UCSD-AML1 (cell line): Measurements from ENCODE around the gene PIP4K2B.

ENCODE experiments used
- DNase-seq: peaks from one replicate; lab custom pipeline; 2025; ENCODE audit not compliant: unreplicated experiment; lab: John Stamatoyannopoulos, UW

Gene PIP4K2B

DNA sequence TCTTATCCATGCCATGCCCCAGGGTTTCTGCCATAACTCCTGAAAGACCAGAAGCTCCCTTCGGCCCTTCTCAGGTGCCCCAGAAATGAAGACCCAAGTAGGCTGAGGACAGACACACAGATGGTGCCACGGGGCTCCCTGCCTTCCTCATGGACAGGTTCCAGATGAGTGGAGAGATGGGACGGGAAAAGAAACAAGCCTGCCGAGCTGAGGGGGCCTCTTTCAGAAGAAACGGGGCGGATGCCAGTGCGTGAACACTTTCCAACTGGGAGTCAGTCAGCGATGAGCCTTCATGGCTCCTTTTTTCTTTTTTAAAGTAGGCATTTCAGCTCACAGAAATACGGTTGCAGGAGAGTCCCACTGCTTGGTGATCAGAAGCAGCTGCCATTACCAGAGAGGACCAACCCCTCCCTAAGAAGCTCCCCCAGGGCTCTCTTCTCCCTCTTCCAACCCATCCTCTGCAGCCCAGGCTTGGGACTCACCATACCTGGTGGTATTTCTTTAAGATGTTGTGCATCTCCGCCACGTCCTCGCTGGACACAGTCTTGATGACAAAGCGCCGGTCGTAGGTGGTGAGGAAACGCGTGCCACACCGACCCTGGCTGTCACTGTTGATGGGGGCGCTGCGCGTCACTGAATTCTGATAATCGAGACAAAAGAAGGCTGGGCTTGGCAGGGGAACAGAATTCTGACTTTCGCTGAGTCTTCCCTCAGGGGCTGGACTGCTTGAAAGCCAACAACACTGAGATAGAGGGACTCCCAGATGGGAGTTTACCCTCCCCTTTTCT, 19.2 kb downstream of the PIP4K2B start:
- no peak for DNase-seq

DNA sequence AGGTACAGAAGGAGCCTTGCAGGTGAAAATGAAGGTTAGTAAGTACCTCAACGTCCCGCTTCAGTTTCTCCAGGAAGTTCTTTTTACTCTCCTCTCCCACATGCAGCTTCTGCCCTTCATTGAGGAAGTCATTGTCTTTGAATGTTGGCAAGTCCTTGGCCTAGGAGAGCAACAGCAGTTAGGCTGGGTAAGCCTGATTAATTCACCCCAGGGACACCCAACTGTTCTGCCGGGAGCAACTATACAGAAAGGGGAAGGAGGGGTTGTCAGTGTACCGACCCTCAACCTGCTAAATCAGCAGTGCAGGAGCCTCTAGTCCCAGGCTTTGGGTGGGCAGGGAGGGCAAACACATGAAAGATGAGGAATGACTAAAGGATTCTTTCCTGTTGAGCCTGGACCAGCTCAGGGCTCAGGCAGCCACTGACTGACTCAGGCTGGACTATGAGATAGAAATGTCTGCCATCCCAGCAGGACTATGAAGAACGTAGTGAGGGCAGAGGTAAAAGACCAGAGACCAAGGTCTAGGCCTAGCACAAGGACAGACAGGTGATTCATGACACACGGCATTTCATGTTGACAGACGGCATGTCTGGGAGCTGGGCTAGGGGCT, 21.6 kb downstream of the PIP4K2B start:
- no peak for DNase-seq

DNA sequence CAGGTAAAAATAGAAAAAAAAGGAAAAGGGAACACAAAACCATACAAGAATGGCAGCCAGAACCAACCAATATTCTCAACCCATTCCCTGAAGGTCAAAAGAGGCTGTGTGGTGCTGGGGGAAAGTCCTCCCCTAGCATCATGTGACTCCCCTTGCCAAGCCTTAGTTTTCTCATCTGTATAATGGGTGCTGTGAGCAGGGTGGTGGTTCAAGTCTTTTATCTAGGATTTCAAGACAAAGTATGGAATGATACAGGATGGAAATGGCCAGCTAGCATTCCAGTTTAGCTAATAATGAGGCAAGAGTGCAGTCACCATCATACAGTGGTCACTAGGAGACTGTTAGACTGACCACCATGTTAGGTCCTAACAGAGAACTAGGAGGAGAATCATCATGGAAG, 26.1 kb downstream of the PIP4K2B start:
- DNase-seq = no peak

DNA sequence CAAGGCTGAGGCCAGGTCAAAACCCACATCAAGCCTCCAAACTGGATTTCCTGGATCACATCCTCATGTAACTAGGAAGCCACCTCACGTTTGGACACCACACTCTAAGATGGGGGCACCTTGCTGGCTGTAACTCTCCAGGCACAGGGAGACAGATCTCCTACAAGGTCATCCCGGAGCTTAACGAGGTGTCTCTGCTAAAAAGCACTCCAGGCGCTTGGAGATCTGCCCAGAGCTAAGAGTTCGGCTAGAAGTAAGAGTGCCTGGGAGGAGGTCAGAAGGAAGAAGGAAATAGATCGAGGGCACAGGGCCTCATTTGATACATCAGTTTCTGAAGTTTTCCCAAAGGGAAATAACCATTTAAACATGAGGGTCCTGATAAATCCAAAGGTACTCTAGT, 30.9 kb downstream of the PIP4K2B start:
- DNase-seq = no peak

DNA sequence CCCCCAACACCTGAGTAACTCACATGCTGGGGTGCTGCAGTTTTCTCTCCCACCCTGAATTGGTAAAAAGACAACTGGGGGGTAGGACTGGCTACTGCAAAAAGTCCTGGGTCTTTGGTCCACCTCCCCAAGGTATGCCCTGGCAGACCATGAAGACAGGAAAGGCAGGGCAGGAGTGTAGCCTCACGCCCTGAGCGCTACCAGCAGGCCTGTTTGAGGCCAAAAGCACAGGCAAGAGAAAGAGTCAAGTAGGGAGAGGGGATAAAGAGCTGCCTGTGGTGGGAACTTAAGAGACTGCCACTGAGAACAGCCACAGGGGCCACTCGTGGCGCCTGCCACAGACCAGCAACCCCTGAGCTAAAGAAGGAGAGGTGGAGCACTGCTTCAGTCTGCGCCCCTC, 33.0 kb downstream of the PIP4K2B start:
- no peak for DNase-seq

DNA sequence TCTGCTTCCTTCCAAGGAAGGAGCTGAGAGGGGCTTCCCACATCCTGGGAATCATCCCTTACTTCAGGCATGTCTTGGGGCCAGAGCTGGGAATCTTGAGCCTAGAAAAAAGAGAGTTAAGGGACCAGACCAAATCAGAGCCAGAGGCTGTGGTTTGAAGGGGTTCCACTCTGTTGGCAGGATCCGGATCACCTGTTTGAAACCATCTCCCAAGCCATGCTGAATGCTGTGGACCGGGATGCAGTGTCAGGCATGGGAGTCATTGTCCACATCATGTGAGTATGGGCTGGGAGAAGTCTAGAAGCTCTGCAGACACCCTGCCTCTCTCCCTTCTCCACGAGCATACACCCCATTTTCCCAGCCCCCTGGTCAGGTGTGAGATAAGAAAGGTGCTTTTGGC, 37.1 kb downstream of the PIP4K2B start:
- DNase-seq = no peak

DNA sequence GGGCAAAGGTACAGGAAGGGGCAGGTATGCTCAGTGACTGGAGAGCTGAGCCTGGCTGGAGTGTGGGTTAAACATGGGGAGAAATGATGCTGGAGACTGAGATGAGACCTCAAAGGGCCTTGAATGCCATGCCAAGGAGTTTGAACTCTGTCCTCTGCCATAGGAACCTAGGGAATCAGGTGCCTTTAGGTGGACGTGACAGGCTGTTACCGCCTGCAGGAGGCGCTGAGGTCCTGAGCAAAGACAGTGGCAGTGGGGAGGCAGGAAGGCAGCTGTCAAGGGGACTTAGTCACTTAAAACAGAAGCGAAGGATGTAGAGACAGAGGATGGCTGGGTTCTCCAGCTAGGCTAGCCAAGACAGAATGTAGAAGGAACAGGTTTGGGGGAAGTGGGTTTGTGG, 37.7 kb downstream of the PIP4K2B start:
- DNase-seq = peak; percentile 44

DNA sequence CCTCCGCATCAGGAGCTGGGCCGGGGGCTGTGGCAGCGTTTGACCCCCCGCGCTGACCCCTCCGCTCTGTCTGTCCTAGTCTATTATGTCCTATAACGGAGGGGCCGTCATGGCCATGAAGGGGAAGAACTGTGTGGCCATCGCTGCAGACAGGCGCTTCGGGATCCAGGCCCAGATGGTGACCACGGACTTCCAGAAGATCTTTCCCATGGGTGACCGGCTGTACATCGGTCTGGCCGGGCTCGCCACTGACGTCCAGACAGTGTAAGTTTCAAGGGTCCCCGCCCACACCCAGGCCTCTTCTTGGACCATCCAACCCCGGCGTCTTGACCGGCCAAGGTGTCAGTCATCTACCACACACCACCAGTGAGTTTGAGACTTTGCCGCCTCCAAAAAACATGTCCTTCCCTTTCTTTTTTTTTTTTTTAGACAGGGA, 46.3 kb downstream of the PIP4K2B start:
- DNase-seq = no peak

DNA sequence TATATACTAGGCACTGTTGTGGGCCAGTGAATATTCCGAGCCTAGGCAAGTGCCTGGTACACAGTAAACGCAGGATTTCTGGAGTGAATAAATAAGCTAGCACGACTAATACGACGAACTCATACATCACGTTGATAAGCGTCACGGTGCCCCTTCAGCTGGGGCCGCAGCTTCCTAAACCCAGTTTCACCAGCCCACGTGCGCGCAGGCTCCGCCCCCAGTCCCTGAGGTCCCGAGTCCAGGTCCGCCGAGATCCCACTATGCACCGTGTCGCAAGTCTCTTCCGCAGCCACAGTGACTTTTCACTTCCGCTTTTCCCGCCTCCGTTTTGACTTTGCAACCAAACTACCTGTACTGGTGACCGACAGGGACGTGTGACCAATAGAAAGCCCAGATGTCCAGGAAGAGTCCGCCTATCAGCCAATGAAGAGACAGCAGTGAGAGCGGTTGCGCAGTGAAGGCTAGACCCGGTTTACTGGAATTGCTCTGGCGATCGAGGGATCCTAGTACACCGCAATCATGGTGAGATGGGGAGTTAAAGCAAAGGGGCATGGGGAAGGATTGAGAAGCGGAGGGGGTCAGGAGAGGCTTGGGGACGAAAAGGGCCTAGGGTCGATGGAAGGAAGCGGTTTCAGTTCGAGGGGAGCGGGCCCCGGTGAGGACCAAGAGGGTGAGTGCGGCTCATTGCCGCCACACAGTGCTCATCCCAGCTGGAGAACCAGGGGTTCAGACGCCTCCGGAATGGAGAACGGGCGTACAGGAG, 46.9 kb downstream of the PIP4K2B start, which contains the start of gene PSMB3:
Gene PSMB3, plus strand, starts transcription at position 434 of the 763 bp plus-strand sequence. Its CDS starts 86 bp downstream, at position 520.
- DNase-seq = peak; percentile 98

DNA sequence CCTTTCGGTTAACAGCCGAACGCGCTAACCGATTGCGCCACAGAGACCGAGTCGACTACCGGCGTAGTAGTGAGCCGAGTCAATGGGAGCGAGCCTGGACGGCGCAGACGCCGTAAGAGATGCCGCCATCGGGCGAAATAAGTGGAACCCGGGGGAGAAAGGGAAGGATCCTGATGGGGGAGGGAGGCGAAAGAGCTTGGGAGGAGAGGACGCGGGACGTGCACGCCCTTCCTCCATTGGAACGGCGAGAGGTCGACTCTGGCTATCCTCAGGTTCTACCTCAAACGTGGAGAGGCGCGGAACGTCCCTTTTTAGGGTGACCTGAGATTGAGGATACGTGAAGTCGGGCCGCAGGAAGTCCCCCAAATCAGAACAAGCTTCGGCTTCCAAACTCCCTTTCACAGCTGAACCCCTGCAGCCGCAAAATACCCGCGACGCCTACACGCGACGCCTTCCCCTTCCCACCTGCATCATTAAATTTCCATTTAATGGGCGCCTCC, 47.5 kb downstream of the PIP4K2B start:
- DNase-seq = peak; percentile 90

DNA sequence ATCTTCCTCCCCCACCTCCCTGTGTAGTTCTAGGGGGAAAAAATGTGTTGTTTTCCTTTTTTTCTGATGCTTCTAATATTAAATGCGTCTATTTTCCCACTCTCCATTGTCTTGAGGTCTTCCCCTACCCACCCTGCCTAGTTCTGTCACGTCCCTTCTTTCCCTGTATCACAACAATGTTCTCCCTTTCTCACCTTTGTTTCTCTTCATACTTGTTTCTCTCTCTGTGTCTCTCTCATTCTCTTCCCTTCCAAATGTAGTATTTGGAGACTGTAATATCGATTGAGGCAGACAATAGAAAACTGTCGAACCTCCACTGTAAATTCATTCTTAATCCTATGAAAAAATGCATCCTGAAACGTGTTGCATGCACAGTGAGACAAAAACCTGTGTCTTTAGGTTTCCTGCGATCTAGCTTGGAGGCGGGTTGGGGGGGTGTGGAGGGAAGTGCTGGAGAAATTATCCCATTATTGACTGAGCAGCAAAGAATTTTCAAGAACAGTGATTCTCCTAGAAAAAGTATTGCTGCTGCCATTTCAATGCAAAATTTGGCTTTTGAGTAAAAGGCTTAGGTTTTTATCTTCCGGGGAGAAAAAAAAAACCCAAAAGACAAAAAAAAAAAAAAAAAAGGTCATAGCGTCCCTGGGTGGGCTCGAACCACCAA, 48.1 kb downstream of the PIP4K2B start:
- DNase-seq = no peak

DNA sequence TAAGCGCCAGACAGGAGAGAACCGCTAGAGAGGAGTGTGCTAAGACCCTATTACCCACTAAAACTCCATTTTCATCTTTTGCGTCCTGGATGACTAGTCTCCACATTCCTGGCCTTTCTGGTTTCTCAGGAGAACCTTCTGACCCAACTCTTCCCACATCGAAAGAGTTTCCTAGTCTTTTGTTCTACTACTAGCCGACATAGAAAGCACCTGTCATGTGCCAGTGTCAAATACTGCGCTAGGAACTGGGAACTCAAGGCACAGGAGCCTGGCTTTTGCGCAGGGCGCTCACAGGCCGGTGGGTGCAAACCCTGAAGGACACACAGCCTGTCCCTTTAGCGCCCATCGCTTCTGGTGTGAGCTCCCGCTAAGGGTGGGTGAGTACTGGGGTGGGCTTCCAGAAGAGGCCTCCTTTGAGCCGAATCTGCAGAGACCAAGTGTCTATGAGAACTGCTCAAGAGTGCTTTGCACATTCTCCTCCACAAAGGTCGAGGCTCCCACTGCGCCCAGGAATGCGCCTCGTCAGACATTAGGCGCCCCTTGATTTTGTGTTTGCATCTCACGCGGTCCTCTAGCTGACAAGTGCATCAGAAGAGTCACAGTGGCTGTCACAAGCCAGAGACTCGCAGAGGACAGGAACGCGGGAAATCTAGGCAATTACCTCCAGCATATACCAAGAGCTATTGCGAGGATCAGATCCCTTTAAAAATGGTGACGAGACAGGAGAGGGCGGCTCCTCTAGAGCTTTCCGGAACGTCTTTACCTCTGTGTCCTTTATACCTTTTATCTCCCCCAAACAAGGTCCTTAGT, 48.8 kb downstream of the PIP4K2B start:
- DNase-seq = no peak

DNA sequence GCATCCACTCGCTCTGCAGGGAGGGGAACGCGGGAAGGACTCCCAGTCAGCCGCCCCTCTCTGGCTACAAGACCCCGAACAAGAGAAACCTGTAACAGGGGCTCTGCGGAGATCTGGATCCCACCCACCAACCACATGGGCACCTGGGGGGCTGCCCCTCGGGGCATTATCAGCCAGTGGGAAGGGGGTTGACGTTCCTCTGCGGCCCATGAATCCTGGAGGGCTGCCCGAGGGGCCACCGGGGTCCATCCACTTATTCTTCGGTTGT, 49.4 kb downstream of the PIP4K2B start:
- DNase-seq = no peak

DNA sequence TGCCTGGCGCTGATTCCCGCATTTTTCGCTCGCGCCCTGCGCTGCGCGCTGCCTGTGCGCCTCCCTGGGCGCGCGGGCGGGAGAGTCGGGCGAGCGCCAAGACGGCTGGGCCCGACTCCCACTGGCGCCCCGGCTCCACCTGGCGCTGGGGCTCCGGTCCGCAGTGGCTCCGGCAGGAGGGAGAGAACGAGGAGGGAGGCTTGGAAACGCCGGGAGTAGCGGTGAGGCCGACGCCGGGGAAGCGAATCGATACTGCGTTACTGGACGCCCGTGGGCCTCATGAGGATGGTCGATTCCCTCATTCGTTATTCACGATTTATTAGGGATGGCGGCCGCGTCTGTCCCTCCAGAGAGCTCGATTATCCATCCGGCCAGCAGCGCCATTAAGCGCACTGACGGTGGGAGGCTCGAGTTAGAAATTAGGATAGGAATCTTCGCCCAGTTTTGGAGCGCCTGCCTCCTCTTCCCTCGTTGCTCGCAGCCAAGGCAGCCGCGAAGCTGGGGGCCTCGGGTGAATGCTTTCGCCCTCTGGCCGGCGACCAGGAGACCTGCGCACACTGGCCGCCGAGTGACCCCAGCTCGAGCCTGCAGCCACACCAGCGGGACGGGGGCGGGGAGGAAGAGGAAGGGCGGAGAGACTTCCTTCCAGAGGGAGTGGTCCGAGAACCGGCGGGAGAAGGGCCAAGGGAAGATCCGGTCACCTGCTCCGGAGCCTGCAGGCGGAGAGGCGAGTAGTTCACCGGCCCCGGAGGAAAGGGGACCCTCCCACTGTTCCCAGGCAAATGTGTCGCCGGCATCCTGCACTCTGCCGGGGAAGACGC, 49.9 kb downstream of the PIP4K2B start:
- peak; percentile 80 for DNase-seq

DNA sequence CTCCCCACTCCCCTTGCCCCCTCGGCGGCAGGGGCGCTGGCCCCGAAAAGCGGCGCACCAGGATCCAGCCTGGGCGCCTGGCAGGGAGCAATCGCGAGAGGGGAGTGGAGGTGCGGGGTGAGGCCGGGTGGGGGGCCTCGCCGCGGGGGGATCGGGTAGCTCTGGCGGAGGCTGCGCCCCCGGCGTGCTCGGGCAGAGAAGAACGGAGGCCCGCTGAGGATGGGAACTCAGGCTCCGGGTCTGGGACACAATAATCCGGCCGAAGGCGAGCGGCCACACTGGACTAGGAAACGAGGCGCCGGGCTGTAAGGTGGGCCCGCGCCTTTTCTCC, 50.5 kb downstream of the PIP4K2B start:
- no peak for DNase-seq

DNA sequence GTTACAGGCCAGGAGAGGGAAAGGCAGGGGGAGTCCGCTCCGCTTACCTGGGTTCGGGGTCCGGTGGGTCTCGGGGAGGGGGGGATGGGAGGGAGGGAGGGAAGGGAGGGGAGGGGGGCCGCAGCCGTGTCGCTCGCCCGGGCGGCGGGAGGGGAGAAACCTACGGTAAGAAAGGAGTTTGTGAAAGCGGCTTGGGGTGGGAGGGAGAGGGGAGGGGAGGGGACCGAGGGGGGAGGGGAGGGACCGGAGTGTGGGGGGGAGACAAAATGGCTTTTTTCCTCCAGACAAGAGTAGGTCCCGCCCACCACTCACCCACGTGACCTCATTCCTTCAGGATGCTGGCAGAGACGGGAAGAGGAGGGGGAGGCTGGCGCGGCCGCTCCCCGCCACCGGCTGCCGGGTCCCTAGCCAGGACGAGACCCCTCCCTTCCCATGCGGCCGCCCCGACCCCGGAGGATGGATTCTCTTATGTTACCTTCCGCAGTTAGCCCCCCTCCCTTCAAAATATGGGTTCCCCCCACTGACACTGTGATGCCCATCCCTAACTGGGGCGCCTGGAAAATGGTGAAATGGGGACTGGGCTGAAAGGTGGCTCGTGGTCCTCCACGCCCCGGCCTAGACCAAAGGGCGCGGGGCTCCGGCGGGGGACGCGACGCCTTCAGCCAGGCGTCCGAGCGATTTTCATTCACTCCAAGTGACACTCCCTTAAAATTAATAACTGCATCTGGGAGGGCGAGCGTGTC, 51.0 kb downstream of the PIP4K2B start, which contains the start of gene PCGF2:
Gene PCGF2, minus strand, starts transcription at position 188 of the 743 bp plus-strand sequence. CDS start 7,934 bp downstream, outside the sequence.
- DNase-seq = peak; percentile 79

DNA sequence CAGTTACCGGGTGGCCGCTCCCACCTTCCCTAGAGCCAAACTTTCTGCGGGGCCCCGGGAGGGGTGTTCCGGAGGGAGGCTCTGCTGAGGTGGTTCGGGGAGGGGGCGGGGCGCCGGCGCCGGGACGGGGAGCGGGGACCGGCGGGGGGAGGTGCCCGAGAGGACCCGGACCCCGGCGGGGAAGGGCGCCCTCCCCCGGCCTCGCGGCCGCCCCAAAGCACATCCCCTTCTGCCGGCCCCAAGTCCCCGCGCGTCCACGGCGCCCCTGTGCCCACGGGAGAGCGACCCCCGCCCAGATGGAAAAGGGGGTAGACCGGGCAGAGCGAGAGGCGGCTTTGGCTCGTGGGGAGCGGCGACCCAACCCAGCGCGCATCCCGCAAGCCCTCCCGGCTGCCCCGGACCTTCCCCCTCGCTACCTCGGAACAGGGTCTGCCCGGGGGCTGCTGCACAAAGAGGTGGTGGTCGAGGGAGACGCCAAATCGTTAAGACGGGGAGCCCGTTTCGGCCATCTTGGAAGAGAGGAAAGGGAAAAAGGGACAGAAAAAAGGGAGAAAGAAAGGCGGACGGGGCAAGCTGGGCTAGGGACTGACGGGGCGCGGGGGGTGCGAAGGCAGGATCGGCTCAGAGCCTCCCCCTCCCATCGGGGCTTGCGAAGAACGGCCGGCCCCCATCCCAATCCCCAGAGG, 51.8 kb downstream of the PIP4K2B start:
- peak; percentile 57 for DNase-seq

DNA sequence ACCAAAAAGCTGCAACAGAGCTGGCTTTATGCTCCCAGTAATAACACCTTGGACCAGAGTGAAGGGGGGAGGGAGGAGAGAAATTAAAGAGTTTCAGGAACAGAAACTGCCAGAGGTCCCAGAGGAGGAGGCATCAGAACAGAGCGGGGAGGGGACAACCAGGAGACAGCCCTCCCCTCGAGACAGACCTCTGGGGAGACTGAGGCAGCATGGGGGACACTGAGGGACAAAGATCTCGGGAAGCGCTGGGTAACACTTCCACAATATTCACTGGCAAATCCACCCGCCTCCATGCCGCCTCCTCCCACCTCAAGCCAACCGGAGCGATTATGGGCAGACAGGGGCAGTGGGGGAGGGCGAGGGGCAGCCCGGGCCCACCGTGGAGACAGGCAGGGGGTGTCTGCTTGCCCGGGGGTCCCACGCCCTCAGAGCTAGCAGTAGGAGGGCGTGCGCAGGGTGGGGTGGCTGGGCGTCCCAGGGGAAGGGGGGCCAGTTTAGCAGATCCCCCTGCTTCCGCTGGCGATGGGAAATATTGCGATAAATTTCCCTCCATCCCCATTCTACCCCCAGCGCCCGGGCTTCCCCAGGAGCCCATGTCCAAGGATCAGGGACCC, 52.4 kb downstream of the PIP4K2B start:
- DNase-seq = no peak
